Medulla oblongata (tissue), 1 donor: ENCODE data around the gene SPDYE2.
A peak's percentile ranks its signal among the peaks of the same experiment; 100 is the strongest.
"Not testable (repeated sequence)": the region's sequence is repeated elsewhere in the genome, so short reads cannot be mapped to it uniquely, and the experiment has no call there.

ENCODE experiments used
- DNase-seq: peaks from one replicate; pipeline ENCODE4 v3.0.0-alpha.2; 2015; ENCODE audit errors: extremely low spot score

The SPDYE2 gene

DNA sequence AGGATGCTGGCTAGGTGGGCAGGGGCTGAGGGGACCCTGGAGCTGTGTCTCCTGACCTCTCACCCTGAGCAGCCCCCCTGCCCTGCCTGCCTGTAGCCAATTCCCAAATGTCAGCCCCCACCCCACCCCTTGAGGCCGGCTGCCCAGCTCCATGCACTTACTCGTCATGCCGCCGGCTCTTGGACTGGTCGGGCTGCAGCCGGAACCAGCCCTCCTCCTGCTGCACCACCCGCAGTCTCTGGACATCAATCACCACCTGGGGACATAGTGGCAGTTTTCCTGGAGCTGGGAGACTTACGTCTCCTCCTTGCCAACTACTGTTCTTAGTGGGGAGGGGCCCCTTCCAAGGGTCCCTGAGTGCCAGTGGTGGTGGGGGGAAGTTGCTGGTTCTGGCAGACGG is 48.7 kb downstream of the SPDYE2 start:
- not testable (repeated sequence) for DNase-seq

DNA sequence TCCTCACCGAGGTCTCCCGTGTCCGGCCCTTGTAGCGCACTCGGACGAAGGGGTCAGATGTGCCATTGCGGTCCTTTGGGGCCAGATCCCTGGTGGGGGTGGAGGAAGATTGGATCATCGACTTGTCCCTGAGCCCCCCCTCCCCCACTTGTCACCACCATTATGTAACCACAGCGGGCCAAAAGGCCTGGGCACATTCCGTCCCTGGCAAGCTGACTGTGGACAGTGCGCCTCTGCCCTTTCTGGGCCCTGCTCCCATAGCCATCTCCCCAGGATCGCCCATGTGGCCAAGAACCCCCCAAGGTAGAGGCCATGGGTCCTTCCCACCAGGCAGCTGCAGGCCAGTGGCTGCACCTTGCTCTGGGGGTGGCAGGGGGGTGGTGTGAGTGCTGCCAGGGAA is 51.3 kb downstream of the SPDYE2 start:
- DNase-seq: not testable (repeated sequence)

DNA sequence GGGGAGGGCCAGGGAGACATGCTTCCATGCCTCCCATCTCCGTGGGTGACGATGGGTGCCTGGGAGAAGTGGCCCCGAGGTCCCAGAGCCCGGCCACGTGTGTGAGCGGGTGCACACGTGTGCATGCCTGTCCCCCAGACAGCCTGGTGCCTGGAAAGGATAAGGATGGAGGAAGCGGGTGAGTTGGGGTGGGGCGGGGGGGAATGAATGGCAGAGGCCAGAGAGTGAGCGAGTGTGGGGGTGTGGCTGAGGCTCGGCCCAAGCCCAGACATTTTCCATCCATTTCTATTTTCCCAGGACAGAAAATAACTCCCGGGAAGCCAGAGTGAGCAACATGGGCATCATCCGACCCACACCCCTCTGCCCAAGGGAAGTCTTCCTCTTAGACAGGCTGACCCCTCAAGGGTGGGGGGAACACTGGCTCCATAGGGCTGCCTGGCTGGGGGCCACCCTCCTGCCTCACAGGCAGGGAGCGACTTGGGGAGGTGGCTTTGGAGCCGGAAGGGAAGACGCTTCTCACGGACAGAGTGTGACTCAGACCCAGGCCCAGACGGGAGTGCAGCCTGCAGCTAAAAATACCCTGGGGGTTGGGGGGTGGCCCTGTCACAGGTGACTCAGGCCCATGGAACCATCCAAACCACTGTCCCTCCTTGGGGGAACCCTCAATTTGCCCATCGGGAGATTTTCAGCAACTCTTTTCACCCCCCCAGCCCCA is 53.6 kb downstream of the SPDYE2 start:
- not testable (repeated sequence) for DNase-seq

DNA sequence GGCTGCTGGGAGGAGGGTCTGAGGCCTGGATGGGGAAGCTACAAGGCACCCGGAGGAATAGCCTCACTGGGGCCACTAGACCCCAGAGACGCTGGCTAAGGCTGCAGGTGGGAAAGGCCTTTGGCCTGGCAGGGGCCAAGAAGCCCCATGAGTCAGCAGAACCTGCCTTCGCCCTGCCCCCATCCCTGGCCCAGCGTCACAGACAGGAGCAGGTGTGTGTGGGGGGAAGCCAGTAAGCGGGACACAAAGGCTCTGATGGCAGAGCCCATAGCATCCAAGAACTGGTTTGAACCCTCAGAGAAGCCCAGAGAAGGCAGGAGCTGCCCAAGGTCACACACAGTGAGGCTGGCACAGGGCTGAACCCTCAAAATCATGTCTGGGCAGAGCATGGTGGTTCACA is 55.8 kb downstream of the SPDYE2 start:
- not testable (repeated sequence) for DNase-seq

DNA sequence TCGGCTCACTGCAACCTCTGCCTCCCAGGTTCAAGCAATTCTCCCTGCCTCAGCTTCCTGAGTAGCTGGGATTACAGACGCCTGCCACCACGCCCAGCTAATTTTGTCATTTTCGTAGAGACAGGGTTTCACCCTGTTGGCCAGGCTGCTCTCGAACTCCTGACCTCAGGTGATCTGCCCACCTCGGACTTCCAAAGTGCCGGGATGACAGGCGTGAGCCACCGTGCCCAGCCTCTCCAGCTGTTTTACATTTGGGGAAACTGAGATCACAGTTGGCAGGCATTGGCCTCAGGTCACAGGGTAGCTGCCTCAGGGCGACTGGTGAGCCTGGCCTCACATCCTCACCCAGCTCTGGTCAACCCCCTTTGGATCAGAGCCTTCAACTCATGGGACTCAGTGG is 58.7 kb downstream of the SPDYE2 start:
- not testable (repeated sequence) for DNase-seq

DNA sequence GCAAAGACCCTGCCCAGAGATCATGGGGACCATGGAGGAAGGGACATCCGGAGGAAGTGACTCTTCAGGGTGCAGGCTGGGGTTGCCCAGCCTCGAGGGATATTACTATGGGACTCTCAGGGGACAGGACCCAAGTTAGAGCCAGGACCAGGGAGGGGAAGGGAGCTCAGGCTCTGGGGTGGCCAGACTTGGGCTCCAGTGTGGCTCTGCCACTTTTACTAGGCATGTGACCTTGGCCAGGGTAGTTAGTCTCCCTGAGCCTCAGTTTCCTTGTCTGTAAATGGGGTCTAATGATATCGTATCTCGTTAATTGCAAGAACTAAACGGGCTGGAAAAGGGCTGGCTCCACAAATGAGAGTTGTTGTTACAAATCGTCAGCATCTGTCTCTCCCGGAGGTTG is 59.4 kb downstream of the SPDYE2 start:
- not testable (repeated sequence) for DNase-seq

DNA sequence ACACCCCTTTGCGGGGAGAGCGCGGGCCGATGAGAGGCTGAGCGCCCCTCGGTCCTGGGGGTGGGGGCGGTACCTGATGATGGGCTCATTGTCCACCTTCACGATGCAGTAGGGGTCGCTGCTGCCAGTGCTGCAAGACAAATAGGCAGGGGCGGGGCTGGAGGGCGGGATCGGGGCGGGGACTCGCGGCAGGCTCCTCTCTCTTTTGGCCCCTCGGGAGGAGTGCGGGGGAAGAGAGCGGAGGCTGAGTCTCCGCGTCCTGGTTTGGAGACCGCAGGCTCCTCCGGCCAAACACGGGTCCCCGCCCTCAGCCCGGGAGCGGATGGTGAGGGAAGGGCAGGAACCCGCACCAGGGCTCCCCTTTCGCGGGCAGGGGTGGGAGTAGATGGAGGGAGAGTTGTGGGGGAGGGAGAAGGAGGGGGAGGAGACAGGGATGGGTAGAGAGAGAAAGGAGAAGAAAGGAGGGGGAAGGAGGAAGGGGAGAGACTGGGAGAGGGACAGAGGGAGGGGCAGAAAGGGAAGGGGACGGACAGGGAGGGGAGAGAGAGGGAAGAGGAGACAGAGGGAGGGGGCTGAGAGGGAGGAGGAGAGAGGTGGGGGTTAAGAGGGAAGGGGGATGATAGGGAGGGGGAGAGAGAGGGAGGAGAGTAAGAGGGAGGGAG is 60.1 kb downstream of the SPDYE2 start:
- not testable (repeated sequence) for DNase-seq

DNA sequence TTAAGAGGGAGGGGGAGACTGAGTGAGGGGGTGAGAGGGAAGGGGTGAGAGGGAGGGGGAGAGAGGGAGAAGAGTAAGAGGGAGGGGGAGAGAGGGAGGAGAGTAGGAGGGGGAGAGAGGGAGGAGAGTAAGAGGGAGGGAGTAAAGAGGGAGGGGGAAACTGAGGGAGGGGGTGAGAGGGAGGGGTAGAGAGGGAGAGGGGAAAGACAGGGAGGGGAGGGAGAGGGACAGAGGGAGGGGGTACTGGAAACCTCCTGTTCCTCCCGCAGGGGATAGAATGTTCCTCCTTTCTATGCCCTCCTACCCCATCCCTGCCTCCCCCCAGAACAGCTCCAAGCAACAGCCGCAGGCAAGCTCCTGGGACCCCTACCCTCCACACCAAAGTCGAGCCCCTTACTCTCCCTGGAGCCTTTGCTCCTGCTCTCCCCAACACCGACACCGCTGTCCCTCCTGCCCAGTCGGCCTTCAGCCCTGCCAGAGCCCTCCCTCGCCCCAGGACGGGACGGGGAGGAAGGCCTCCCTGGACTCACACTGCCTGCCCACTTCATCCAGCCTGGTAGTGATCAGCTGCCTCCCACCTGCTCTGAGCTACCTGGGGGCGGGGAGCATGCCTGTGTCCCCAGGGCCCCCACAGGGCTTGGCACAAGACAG is 60.8 kb downstream of the SPDYE2 start:
- DNase-seq: peak; percentile 36
